KOPT-K1 (cell line): ENCODE measurements around the gene UPF2.
"Not testable (repeated sequence)": the region's sequence is repeated elsewhere in the genome, so short reads cannot be mapped to it uniquely, and the experiment has no call there.

Source experiments
- H3K27ac ChIP-seq: fragments of 200-600 bp; sonication (generic); 2 replicates; pipeline ENCODE4 v1.5.1; 2016; ENCODE audit warnings: antibody characterized with exemption, mild to moderate bottlenecking, low read depth, low read length; ENCODE audit not compliant: poor library complexity, severe bottlenecking
- H3K36me3 ChIP-seq: fragments of 200-600 bp; sonication (generic); 2 replicates; pipeline ENCODE4 v1.5.1; 2017; ENCODE audit warnings: antibody characterized with exemption, mild to moderate bottlenecking, low read length, moderate library complexity; ENCODE audit not compliant: insufficient read depth
- H3K9me3 ChIP-seq: fragments of 200-600 bp; sonication (generic); 2 replicates; pipeline ENCODE4 v1.5.1; 2017; ENCODE audit warnings: antibody characterized with exemption, low read length, mild to moderate bottlenecking; ENCODE audit not compliant: insufficient read depth, poor library complexity, severe bottlenecking

The UPF2 gene, protein sequence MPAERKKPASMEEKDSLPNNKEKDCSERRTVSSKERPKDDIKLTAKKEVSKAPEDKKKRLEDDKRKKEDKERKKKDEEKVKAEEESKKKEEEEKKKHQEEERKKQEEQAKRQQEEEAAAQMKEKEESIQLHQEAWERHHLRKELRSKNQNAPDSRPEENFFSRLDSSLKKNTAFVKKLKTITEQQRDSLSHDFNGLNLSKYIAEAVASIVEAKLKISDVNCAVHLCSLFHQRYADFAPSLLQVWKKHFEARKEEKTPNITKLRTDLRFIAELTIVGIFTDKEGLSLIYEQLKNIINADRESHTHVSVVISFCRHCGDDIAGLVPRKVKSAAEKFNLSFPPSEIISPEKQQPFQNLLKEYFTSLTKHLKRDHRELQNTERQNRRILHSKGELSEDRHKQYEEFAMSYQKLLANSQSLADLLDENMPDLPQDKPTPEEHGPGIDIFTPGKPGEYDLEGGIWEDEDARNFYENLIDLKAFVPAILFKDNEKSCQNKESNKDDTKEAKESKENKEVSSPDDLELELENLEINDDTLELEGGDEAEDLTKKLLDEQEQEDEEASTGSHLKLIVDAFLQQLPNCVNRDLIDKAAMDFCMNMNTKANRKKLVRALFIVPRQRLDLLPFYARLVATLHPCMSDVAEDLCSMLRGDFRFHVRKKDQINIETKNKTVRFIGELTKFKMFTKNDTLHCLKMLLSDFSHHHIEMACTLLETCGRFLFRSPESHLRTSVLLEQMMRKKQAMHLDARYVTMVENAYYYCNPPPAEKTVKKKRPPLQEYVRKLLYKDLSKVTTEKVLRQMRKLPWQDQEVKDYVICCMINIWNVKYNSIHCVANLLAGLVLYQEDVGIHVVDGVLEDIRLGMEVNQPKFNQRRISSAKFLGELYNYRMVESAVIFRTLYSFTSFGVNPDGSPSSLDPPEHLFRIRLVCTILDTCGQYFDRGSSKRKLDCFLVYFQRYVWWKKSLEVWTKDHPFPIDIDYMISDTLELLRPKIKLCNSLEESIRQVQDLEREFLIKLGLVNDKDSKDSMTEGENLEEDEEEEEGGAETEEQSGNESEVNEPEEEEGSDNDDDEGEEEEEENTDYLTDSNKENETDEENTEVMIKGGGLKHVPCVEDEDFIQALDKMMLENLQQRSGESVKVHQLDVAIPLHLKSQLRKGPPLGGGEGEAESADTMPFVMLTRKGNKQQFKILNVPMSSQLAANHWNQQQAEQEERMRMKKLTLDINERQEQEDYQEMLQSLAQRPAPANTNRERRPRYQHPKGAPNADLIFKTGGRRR

DNA sequence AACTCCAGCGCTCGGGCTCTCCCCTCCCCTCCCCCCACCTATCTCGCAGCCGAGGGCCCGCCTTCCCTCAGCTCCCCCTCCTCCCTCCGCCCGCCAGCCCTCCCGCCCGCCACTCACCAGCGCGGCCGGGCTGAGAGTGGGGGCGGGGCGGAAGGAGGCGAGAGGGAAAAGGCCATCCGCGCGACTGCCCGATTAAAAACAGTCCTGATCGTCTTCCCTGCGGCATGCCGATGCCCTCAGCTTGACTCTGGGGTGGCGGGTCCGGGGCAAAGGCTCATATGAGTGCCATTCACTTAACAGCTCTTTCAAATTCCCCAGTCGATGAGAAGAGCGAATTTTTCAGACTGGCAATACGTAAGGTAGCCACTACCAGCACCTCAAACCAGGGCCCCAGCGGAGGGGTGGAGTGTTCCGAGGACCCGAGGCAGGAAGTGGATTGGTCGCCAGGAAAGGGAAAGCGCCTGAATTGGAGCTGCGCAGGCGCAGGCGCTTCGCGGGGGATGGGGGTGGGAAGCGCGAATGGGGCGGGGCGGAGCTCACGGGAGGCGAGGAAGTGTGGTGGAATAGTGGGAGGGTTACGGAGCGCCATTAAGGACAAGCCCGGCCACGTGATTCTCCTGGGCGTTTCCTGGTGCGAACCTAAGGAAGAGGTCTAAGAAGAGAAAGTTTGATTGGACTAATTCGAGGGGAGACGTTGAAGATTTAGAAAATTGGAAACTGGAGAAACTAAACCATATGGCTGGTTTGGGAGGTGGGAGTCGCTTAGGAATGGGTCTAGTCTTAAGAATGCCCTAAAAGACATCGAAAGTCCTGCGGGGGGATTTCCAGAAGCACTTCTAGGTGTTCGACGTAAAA lies at the start of gene UPF2:
Gene UPF2, minus strand, starts transcription at position 13 of the 855 bp plus-strand sequence. CDS start 7,386 bp downstream, outside the sequence.
- Histone ChIP-seq H3K27ac (peak within 1 kb of the TSS; percentile 92), H3K36me3 (0 out of 2 replicates have a peak, but pooled peaks cover 8% of the 10 kb centered on the region), H3K9me3 (no peaks in the 10 kb centered on the region)

DNA sequence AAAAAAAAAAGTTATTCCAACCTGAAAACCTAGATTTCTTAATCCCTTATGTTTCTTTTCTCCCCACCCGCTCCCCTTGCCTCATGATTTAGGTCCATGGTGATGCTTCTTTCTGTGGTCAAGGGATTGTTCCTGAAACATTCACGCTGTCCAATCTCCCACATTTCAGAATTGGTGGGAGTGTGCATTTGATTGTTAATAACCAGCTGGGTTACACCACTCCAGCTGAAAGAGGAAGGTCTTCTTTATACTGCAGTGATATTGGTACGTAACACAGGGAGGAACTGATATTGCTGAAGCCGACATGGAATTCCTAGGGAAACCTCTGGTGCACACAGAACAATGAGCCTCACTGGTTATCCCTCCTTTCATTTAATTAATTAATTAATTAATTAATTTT lies 48.8 kb upstream of the UPF2 start:
- Histone ChIP-seq H3K27ac (no peak overlapping the region), H3K36me3 (peaks cover 80% of the 10 kb centered on the region), H3K9me3 (no peaks in the 10 kb centered on the region)

DNA sequence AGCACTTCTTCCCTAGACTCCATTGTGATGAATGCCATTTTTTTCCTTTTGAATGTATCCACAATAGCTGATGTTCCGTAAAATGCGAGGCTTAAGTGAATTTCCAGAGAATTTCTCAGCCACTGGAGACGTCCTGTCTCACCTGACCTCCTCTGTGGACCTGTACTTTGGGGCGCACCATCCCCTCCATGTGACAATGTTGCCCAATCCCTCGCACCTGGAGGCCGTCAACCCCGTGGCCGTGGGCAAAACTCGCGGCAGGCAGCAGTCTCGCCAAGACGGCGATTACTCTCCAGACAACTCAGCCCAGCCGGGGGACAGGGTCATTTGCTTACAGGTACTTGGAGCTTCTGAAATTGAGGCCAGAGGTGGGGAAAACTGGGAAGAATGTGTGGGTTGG lies 46.3 kb upstream of the UPF2 start:
- H3K27ac ChIP-seq, result no peak overlapping the region
- peaks cover 85% of the 10 kb centered on the region for H3K36me3 ChIP-seq
- no peaks in the 10 kb centered on the region for H3K9me3 ChIP-seq

DNA sequence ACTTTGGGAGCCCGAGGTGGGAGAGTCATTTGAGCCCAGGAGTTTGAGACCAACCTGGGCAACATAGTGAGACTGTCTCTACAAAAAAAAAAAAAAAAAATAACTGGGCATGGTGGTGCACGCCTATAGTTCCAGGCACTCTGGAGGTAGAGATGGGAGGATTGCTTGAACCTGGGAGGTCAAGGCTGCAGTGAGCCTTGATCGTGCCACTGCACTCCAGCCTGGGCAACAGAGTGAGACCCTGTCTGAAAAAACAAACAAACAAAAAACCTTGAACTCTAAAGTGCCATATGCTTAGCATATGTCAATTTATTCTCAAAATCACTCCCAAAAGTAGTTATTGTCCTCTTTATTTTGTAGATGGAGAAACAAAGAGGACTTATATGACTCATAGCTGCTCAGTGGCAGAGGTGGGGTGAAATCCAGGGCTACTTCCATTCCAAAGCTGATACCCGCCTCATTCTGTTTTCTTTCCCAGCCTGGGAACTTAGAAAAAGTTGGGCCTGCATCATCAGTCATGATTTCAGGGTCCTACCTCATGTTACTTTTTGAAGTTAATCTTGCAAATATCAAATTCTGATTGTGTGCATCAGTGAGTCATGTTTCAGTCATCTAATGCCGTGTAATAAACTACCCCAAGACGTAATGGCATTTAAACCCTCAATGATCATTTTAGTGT lies 39.4 kb upstream of the UPF2 start:
- no peak overlapping the region for H3K27ac ChIP-seq
- no peaks in the 10 kb centered on the region for H3K9me3 ChIP-seq
- H3K36me3 ChIP-seq, result peaks cover 60% of the 10 kb centered on the region

DNA sequence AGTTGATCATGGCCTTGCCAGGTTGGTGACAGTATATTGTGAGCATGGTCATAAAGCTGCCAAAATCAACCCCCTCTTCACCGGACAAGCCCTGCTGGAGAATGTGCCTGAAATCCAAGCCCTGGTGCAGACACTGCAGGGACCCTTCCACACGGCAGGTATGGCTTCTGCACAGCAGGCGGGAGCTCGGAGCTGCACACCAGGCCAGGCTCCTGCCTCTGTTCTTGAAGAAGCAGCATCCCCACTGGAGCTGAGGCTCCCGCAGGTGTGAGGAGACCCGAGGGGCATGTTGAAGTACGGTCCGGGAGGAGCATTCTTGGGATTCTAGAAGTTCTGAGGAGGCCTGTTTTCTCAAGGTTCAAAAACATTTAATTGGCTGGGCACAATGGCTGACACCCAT lies 38.9 kb upstream of the UPF2 start:
- H3K9me3 ChIP-seq, result no peaks in the 10 kb centered on the region
- no peak overlapping the region for H3K27ac ChIP-seq

DNA sequence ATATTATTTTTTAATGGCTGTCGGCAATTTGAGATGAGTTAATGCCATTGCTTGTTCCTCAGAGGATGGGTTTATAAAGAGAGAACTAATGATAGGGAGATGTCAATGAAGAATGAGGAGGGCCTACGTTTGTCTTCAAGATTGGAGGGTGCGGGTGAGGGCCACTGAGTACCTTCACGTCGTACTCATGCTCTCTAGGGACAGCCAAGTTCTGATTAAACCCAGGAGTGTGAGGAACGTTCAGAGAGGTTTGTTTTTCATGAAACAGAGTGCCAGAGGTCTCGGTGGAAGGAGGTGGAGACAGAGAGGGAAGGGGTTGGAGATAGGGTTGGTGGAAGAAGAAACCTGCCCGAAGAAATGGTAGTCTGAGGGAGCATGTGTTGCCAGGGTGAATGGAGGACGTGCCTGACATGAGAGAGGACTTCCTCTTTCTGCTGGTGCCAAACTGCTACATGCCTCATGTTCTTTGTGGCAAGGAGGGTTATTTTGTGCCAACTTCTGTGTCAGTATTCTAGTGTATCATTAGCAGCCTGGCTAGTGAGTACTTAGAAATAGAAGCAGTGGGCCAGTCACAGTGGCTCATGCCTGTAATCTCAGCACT lies 35.1 kb upstream of the UPF2 start:
- no peak overlapping the region for H3K27ac ChIP-seq
- no peaks in the 10 kb centered on the region for H3K9me3 ChIP-seq
- H3K36me3 ChIP-seq, result peaks cover 30% of the 10 kb centered on the region

More for the DNA sequence above, 38.9 kb upstream of the UPF2 start:
- peaks cover 56% of the 10 kb centered on the region for H3K36me3 ChIP-seq

DNA sequence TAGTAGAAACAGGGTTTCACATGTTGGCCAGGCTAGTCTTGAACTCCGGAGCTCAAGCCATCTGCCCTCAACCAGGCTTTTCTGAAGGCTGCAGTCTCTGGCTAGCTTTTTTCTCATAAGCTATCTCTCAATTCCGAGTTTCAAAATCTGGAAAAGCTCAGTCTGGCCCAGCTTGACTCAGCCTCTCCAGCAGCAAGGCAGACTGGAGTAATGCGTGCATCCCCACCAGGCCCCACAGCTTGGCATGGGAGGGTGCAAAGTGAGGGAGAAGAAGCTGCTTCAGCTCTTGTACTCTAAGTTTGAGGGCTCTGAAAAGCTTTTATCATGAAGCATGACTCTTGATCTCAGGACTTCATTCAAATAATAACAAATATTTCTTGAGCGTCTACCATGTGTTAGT lies 30.9 kb upstream of the UPF2 start:
- no peak overlapping the region for H3K27ac ChIP-seq
- no peaks in the 10 kb centered on the region for H3K9me3 ChIP-seq

DNA sequence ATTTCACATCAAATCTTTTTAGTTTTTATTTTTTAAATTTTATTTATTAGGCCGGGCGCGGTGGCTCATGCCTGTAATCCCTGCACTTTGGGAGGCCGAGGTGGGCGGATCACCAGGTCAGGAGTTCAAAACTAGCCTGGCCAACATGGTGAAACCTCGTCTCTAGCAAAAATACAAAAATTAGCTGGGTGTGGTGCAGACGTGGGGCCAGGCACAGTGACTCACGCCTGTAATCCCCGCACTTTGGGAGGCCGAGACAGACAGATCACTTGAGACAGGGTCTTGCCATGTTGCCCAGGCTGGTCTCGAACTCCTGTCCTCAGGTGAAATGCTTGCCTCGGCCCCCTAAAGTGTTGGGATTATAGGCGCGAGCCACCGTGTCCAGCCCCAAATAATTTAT lies 28.8 kb upstream of the UPF2 start:
- not testable (repeated sequence) for H3K27ac ChIP-seq, H3K9me3 ChIP-seq, H3K36me3 ChIP-seq

More for the DNA sequence above, 30.9 kb upstream of the UPF2 start:
- peaks cover 13% of the 10 kb centered on the region for H3K36me3 ChIP-seq

DNA sequence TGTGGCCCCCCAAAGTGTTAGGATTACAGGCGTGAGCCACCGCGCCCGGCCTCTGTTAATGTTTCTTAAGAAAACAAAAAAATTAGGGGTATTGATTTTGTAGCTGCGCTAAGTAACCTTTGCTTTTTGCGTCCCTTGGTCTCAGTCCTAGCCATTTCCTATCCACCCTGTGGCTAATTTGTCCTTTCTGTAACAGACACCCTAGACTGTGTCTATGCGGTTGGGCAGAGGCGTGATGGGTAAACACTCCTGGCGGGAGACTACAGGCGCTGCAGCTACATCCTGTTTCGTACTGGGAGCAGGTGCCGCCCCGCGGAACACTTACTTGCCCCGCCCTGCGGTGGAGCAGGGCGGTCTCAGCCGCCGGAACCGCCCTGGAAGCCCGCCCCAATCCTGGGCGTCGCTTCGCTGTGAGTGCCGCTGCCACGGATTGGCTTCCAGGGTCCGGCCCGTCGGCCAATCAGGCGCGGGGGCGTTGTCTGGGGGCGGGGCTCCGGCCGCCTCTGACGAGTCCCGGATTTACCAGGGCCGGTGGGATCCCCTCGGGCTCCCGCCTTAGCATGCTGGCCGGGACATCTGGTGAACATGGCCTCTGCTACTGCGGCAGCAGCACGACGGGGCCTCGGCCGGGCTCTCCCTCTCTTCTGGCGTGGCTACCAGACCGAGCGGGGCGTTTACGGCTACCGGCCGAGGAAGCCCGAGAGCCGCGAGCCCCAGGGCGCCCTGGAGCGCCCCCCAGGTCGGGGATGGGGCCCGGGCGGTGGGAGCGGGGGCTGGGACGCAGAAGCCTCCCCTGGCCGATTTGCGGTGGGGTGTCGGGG lies 26.1 kb upstream of the UPF2 start, which contains the start of gene DHTKD1:
Gene DHTKD1, plus strand, starts transcription at position 506 of the 821 bp plus-strand sequence. Its CDS starts 80 bp downstream, at position 586.
- H3K27ac ChIP-seq, result peak within 1 kb of the TSS; percentile 83
- H3K9me3 ChIP-seq, result no peaks in the 10 kb centered on the region
- no peaks in the 10 kb centered on the region for H3K36me3 ChIP-seq

DNA sequence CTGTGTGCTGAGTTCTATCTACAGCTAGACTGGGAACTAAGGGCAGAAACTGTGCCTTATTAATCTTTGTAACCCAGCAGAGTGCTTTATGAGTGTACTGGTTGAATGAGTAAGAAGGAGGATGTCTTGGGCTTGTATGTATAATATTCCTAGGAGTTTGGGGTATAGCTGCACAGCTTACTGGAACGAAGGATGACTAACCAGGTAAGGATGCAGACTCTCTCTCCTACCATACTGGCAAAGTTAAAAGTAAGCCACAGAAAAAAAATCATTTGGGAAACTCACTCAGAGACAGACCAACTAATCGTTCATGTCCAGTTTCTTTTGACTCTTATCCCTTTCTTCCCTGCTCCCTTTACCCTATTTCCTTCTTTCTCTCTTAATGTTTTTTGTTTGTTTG lies 24.7 kb upstream of the UPF2 start:
- no peak overlapping the region for H3K27ac ChIP-seq
- no peaks in the 10 kb centered on the region for H3K36me3 ChIP-seq
- no peaks in the 10 kb centered on the region for H3K9me3 ChIP-seq

DNA sequence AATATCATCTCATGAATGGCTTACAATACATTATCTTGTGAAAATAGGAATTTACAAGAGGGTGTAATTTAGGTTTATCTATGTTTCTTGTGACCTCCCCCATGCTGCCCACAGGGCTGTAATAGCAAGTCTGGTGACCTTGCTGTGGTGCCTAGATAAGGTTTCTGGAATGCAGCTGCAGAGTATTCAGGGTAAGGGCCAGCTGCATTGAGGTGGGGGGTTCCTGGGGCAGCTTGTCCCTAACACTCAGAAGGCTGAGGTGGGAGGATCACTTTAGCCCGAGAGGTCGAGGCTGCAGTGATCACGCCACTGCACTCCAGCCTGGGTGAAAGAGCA lies 20.8 kb upstream of the UPF2 start:
- Histone ChIP-seq H3K27ac (no peak overlapping the region), H3K9me3 (no peaks in the 10 kb centered on the region), H3K36me3 (no peaks in the 10 kb centered on the region)

DNA sequence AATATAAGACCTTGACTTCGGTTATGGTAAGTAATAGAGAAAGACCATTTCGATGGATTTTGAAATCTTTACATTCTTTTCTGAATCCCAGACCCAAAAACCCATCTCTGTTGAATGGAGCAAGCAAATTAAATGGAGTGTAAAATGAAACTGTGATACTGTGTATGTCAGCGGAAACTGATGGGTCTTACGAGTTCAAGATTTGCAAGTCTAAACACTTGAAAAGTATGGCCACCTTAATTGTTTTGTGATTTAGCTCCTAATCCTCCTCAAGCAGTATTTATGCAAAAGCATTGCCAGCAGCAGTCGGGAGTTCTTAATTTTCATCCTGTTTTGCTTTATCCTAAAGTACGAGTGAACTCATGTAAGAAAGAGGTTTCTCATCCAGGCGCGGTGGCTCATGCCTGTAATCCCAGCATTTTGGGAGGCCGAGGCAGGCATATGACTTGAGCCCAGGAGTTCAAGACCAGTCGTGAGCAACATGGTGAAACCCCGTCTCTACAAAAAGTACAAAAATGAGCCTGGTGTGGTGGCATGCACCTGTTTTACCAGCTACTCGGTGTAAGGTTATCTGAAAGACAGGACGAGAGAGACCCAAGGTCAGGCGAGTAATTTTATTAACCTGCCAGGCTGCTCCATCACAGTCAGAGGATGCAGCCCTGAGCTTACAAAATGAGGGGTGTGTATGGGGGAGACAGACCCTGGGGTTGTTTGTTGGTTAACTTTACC lies 20.3 kb upstream of the UPF2 start:
- no peaks in the 10 kb centered on the region for H3K9me3 ChIP-seq

More for the DNA sequence above, 20.3 kb upstream of the UPF2 start:
- Histone ChIP-seq H3K27ac (no peak overlapping the region), H3K36me3 (no peaks in the 10 kb centered on the region)
